Upper lobe of left lung (tissue), 4 donors: Measurements from ENCODE around the gene MYBBP1A.

ENCODE experiments used
- EP300 ChIP-seq, 4 donors: sonication (generic); formaldehyde crosslinking; IDR thresholded peaks; one replicate each; pipeline ENCODE4 v1.5.1; 2017; ENCODE audit warnings: antibody characterized with exemption in 4 of 4, control low read depth in 2 of 4
- POLR2A ChIP-seq, 4 donors: fragments of 450-650 bp; IDR thresholded peaks; one replicate each; pipeline ENCODE4 v1.5.1; 2016 to 2017; ENCODE audit warnings: antibody characterized with exemption in 4 of 4, mild to moderate bottlenecking in 2 of 4
- TF ChIP-seq, protein P1 (sequence below), 6 experiments: fragments of 450-650 bp in 4 of 6; fragments of 200-600 bp in 2 of 6; sonication (generic) in 2 of 6; IDR thresholded peaks; one replicate each; pipeline ENCODE4 v1.5.1; 2016 to 2019; ENCODE audit warnings: antibody characterized with exemption in 6 of 6

DNA sequence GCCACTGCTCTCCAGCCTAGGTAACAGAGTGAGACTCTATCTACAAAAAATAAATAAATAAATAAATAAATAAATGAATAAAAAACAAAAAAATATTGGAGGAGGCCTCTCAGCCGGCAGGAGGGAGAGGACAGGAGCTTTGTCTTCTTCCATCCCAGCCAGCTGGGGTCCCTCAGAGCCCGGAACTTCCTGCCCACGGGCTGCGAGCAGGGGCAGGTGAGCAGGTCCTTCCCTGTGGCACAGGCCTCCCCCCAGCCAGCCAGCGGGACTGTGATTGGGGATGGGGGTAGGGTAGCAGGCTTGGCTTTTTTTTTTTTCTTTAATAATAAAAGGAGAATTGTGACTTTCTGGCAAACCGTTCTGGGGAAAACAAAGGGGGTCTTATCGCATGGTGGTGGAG is 39.2 kb upstream of the MYBBP1A start:
- TF ChIP-seq, protein P1, sequence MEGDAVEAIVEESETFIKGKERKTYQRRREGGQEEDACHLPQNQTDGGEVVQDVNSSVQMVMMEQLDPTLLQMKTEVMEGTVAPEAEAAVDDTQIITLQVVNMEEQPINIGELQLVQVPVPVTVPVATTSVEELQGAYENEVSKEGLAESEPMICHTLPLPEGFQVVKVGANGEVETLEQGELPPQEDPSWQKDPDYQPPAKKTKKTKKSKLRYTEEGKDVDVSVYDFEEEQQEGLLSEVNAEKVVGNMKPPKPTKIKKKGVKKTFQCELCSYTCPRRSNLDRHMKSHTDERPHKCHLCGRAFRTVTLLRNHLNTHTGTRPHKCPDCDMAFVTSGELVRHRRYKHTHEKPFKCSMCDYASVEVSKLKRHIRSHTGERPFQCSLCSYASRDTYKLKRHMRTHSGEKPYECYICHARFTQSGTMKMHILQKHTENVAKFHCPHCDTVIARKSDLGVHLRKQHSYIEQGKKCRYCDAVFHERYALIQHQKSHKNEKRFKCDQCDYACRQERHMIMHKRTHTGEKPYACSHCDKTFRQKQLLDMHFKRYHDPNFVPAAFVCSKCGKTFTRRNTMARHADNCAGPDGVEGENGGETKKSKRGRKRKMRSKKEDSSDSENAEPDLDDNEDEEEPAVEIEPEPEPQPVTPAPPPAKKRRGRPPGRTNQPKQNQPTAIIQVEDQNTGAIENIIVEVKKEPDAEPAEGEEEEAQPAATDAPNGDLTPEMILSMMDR (IDR thresholded peaks at IDR 0.05) = no peak
- TF ChIP-seq POLR2A (IDR thresholded peaks at IDR 0.05) (no peak), EP300 (IDR thresholded peaks at IDR 0.05) (no peak)
